GM12891 (cell line): ENCODE results near the gene UQCRC1.

Experiments used
- POLR2A ChIP-seq: IDR thresholded peaks from 2 replicates; pipeline ENCODE4 v1.6.1; 2011; ENCODE audit warnings: low read depth, low read length, control low read depth
- POLR2AphosphoS5 ChIP-seq: IDR thresholded peaks from 2 replicates; pipeline ENCODE4 v1.6.1; 2011; ENCODE audit warnings: low read depth, low read length, control low read depth
- POU2F2 ChIP-seq: IDR thresholded peaks from 2 replicates; pipeline ENCODE4 v1.6.1; 2011; ENCODE audit warnings: low read depth, mild to moderate bottlenecking, control low read depth, low read length, moderate library complexity
- SPI1 ChIP-seq: IDR thresholded peaks from 2 replicates; pipeline ENCODE4 v1.6.1; 2011; ENCODE audit warnings: low read depth, low read length, control low read depth
- TAF1 ChIP-seq: IDR thresholded peaks from 2 replicates; pipeline ENCODE4 v1.6.1; 2011; ENCODE audit warnings: low read depth, low read length, control low read depth

DNA sequence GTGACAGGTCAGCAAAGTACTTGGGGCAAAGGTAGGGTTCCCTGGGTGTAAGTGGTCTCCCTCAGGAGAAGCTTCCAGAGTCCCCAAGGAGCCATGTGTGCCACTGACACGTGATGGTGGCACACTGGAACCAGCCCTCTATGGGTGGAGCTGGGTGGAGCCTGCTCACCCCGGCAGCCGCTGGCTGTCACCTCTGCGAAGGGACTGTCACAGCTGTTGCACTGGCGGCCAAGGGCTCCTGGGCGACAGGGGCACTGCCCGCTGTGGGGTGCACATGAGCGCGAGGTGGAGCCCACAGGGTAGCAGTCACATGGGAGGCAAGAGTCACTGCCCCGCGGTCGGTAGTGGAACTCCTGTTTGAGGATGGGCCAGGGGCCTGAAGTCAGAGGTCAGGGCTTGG lies 41.3 kb upstream of the UQCRC1 start:
- no peak for TF ChIP-seq TAF1
- TF ChIP-seq POU2F2: no peak
- TF ChIP-seq POLR2AphosphoS5: no peak
- TF ChIP-seq POLR2A: no peak
- TF ChIP-seq SPI1: no peak
